Left ventricle myocardium inferior (tissue), 1 donor: ENCODE results near the gene SPTBN5. TPM values are rescaled to one million over a fixed set of nuclear protein-coding genes. Genes with fewer than 3 reads are reported as not detected.

Source experiments
- DNase-seq: peaks from one replicate; pipeline ENCODE4 v3.0.0-alpha.2; 2020
- H3K27ac ChIP-seq: fragments of 200-600 bp; replicated peaks from 2 replicates; pipeline ENCODE4 v1.8.0; 2021
- H3K27me3 ChIP-seq: fragments of 200-600 bp; 2 replicates; pipeline ENCODE4 v1.8.0; 2021; ENCODE audit warnings: low read depth
- H3K36me3 ChIP-seq: fragments of 200-600 bp; 2 replicates; pipeline ENCODE4 v1.8.0; 2021
- H3K4me1 ChIP-seq: fragments of 200-600 bp; 2 replicates; pipeline ENCODE4 v1.8.0; 2021
- H3K4me3 ChIP-seq: fragments of 200-600 bp; 2 replicates; pipeline ENCODE4 v1.8.0; 2021; ENCODE audit warnings: mild to moderate bottlenecking, moderate library complexity
- H3K9me3 ChIP-seq: fragments of 200-600 bp; replicated peaks from 2 replicates; pipeline ENCODE4 v1.8.0; 2021
- CTCF ChIP-seq: fragments of 200-600 bp; IDR thresholded peaks from 2 replicates; pipeline ENCODE4 v1.8.0; 2021; ENCODE audit warnings: antibody characterized with exemption, mild to moderate bottlenecking, borderline replicate concordance
- intact Hi-C: fragments of 100-400 bp; cut with micrococcal nuclease; formaldehyde crosslinking; loops from one replicate; pipeline ENCODE4 v1.11.0; 2022
- total RNA-seq: library from RNA; stranded (reverse); fragmentation: NEBNext Ultra II Directional; extraction: Animal tissue kit (Norgen Biotek cat#: 25700); gene quantifications from one replicate; pipeline ENCODE4 v1.2.1, GENCODE V29; 2021
- donor health status: DM: no; HTN: yes; CAD: no; lungs with severe emphysema.

The SPTBN5 gene
- total RNA-seq, 1 donor from 2014 or later = 2.7 TPM

- TF ChIP-seq CTCF = no peak
- H3K27me3 ChIP-seq = peaks cover under 1% of the 10 kb centered on the region
- no peaks in the 10 kb centered on the region for H3K36me3 ChIP-seq
- H3K4me3 ChIP-seq = no peak overlapping the region
- intact Hi-C loops = no loop called here
- H3K4me1 ChIP-seq = peaks cover 20% of the 10 kb centered on the region
- no peak for DNase-seq
- no peaks in the 10 kb centered on the region for H3K9me3 ChIP-seq
- no peak overlapping the region for H3K27ac ChIP-seq
Observed at GRCh38 chr15:41874736-41875135, 19.1 kb downstream of the SPTBN5 start.

GRCh38 chr15:41873711-41874110, 20.1 kb downstream of the SPTBN5 start:
- TF ChIP-seq CTCF = no peak

GRCh38 chr15:41872166-41872747, 21.6 kb downstream of the SPTBN5 start:
- H3K36me3 ChIP-seq = no peaks in the 10 kb centered on the region
- no peaks in the 10 kb centered on the region for H3K27me3 ChIP-seq
- no peaks in the 10 kb centered on the region for H3K9me3 ChIP-seq
- no peak for TF ChIP-seq CTCF
- DNase-seq = no peak
- peaks cover 10% of the 10 kb centered on the region for H3K4me1 ChIP-seq
- no peak overlapping the region for H3K27ac ChIP-seq
- no peak overlapping the region for H3K4me3 ChIP-seq
- intact Hi-C loops = no loop called here

More at GRCh38 chr15:41873711-41874110, 20.1 kb downstream of the SPTBN5 start:
- no peak for DNase-seq
- Histone ChIP-seq H3K36me3 (no peaks in the 10 kb centered on the region), H3K27me3 (no peaks in the 10 kb centered on the region), H3K4me3 (no peak overlapping the region), H3K9me3 (no peaks in the 10 kb centered on the region), H3K4me1 (peaks cover 20% of the 10 kb centered on the region), H3K27ac (no peak overlapping the region)
- intact Hi-C loops = no loop called here

DNA sequence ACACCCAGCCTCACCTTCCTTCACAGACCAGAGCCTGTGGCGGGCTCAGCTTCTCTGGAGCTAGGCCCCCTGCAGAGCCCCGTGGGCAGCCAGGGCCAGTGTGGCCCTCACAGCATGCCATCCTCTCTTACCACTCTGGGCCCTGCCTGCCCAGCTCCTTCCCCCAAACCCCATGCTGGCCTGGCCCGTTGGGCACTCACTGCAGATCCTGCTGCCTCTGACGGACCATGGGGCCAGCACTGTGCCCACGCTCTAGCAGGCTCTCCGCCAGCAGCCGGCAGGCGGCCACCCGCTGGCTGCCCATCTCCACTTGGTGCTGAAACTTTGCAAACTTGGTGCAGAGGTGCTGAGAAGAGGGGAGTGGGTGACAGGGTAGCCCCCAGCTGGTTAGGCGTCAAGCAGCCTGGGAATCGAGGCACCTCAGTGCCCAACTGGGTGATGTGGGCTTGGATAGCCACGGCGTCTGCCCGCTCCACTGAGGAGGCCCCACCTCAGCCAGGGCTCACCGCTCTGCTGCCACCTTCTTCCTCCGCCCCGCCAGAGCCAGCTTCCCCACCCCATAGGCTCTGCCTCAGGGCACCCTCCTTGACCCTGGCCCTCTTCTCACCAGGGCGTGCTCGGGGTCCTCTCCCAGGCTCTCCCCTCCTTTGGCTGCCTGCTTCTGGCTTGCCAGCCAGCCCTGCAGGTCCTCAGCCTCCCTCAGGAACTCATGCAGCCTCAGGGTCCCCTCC, 22.5 kb downstream of the SPTBN5 start:
- H3K27ac ChIP-seq = peak overlapping the region; percentile 36

DNA sequence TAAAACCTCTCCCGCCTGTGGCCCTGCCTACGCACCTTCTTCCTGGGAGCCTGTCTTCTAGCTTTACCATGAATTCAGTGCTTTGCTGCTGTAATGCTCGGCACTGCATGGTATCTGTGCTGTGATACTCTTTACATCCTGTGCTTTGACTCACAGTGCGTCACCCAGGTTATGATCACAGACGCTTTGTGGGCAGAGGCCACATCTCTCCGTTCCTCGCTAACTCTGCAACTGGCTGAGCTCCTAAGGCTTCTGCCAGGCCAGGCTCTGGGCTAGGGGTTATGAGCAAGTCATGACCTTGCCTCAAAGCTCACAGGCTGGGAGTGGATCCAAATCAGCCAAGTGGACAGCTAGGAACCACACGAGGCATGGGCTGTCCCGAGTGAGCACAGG, 23.2 kb downstream of the SPTBN5 start:
- peaks cover 10% of the 10 kb centered on the region for H3K4me1 ChIP-seq
- H3K4me3 ChIP-seq = no peak overlapping the region
- no peak for TF ChIP-seq CTCF
- no peaks in the 10 kb centered on the region for H3K36me3 ChIP-seq
- H3K9me3 ChIP-seq = no peaks in the 10 kb centered on the region
- peak overlapping the region; percentile 36 for H3K27ac ChIP-seq
- no peak for DNase-seq
- H3K27me3 ChIP-seq = no peaks in the 10 kb centered on the region
- intact Hi-C loops = no loop called here

More for the DNA sequence above, 22.5 kb downstream of the SPTBN5 start:
- H3K9me3 ChIP-seq = no peaks in the 10 kb centered on the region
- no peak overlapping the region for H3K4me3 ChIP-seq
- no peak for TF ChIP-seq CTCF
- no peaks in the 10 kb centered on the region for H3K27me3 ChIP-seq
- peaks cover 10% of the 10 kb centered on the region for H3K4me1 ChIP-seq
- intact Hi-C loops = no loop called here
- no peak for DNase-seq
- no peaks in the 10 kb centered on the region for H3K36me3 ChIP-seq
